ENCODE measurements around the gene SRRM3.
"Not testable (repeated sequence)": the region's sequence is repeated elsewhere in the genome, so short reads cannot be mapped to it uniquely, and the experiment has no call there.

SRRM3 gene

GRCh38 chr7:76267107-76267893, 65.6 kb downstream of the SRRM3 start:
- DNase-seq, result no peak

GRCh38 chr7:76267894-76268183, 66.1 kb downstream of the SRRM3 start:
- DNase-seq, result no peak

- DNase-seq, result no peak
Measured at GRCh38 chr7:76268376-76268775, 66.7 kb downstream of the SRRM3 start.

GRCh38 chr7:76269895-76270294, 68.2 kb downstream of the SRRM3 start:
- no peak for DNase-seq

GRCh38 chr7:76271384-76271783, 69.7 kb downstream of the SRRM3 start:
- not testable (repeated sequence) for DNase-seq

GRCh38 chr7:76272142-76272541, 70.4 kb downstream of the SRRM3 start:
- DNase-seq, result no peak

GRCh38 chr7:76272851-76273497, 71.3 kb downstream of the SRRM3 start:
- DNase-seq, result no peak

- DNase-seq, result no peak
Measured at GRCh38 chr7:76273503-76273902, 71.8 kb downstream of the SRRM3 start.

GRCh38 chr7:76278540-76278939, 76.8 kb downstream of the SRRM3 start:
- DNase-seq, result no peak

GRCh38 chr7:76280408-76280807, 78.7 kb downstream of the SRRM3 start:
- no peak for DNase-seq

GRCh38 chr7:76281006-76281705, 79.5 kb downstream of the SRRM3 start:
- DNase-seq, result no peak

GRCh38 chr7:76281706-76282343, 80.1 kb downstream of the SRRM3 start:
- DNase-seq, result no peak

- DNase-seq, result no peak
Measured at GRCh38 chr7:76282344-76283253, 80.9 kb downstream of the SRRM3 start.

GRCh38 chr7:76283254-76284159, 81.8 kb downstream of the SRRM3 start:
- no peak for DNase-seq

- no peak for DNase-seq
Measured at GRCh38 chr7:76285604-76286374, 84.1 kb downstream of the SRRM3 start.

- DNase-seq, result no peak
Measured at GRCh38 chr7:76286842-76287403, 85.2 kb downstream of the SRRM3 start.

GRCh38 chr7:76290847-76291350, 89.2 kb downstream of the SRRM3 start:
- DNase-seq, result not testable (repeated sequence)

- DNase-seq, result peak; percentile 59 to 76 (median 74)
Measured at GRCh38 chr7:76291351-76292212, 89.9 kb downstream of the SRRM3 start.

- no peak for DNase-seq
Measured at GRCh38 chr7:76292213-76292573, 90.5 kb downstream of the SRRM3 start.
